ENCODE data around the gene GBP1. TPM values are rescaled to one million over a fixed set of nuclear protein-coding genes. Genes with fewer than 3 reads are reported as not detected.

GBP1 gene, protein sequence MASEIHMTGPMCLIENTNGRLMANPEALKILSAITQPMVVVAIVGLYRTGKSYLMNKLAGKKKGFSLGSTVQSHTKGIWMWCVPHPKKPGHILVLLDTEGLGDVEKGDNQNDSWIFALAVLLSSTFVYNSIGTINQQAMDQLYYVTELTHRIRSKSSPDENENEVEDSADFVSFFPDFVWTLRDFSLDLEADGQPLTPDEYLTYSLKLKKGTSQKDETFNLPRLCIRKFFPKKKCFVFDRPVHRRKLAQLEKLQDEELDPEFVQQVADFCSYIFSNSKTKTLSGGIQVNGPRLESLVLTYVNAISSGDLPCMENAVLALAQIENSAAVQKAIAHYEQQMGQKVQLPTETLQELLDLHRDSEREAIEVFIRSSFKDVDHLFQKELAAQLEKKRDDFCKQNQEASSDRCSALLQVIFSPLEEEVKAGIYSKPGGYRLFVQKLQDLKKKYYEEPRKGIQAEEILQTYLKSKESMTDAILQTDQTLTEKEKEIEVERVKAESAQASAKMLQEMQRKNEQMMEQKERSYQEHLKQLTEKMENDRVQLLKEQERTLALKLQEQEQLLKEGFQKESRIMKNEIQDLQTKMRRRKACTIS
- 19.9 and 22.8 TPM in 2 replicates for total RNA-seq

DNA sequence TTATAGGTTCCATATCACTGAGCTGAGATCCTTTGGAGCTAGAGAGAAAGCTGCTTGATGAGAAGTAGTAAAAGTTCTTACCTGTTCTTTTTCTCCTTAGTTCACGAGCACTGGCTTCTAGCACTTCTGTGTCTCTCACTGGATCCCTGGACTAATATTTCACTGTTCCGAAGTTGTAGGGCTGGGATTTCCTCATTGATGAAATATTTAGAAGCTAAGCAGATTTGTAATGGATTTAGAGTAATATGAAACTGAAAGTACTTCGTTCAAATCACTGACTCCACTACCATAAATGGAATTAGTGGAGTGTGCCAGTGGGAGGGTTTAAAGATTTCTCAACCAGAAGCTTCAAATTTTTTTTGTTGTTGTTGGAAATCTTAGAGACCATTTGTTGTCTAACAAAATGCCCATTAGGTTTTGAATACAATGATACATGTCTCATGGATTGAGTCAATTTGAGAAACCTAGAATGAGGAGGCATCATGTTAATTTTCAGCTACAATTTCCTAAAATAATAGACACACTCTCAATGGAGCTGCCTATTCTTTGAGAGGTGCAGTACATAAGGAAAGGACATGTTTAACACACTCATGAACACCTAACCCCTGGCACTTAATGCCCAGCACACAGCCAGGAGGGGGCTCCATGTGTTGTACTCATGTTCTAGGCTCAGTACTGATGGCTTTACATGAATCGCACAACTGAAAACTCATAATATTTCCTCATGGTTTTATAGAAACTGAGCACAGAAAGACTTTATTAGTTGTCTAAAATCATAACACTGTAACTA, at the start of gene GBP1:
Gene GBP1, minus strand, starts transcription at position 130 of the 790 bp plus-strand sequence. CDS start 1,974 bp downstream, outside the sequence.

DNA sequence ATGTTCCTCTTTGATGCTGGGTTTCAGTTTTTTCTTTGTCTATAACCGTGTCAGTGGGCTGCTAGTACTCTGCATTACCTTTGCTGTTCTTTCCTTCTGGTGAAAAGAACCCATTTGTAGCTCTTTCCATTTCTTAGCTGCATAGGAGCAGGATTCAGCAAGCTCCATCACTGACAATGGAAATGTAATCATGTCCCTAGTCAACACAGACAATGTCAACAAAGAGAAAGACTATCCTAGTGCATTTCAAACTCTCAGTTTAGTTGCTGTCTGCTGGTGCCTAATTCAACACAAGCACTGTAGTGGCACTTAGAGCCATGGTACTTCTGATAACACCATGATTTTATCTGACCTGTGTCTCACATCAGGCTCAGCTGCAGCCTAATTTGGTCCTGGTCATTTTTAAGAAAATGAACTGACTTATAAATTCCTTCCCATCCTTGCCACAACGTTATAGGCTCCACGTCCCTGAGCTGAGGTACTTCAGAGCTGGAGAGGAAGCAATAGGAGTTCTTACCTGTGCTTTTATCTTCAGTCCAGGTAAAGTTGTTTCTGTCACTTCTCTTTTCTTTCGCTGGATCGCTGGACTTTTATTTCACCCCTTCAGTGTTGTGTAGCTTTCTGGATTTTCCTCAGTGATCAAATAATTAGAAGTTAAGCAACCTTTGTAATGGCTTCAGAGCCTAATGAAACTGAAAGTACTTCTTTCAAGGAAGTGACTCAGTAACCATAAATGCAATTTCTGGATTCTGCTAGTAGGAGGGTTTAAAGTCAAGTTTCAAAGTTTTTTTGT, 42.6 kb downstream of the GBP1 start, which contains the start of gene GBP3:
Gene GBP3, minus strand, starts transcription at position 700 of the 793 bp plus-strand sequence. CDS start 2,145 bp downstream, outside the sequence.

Other genes with a start within 250 kb of the GBP1 start
- gene GTF2B, start 173.6 kb downstream of the GBP1 start, total RNA-seq, result 22.6 and 25.4 TPM in 2 replicates
- 18.6 and 25.9 TPM in 2 replicates for gene KYAT3, start 72.6 kb downstream of the GBP1 start, total RNA-seq
- gene RBMXL1, start 72.6 kb downstream of the GBP1 start, total RNA-seq, result 4.2 and 4.4 TPM in 2 replicates
- 9.8 and 16.1 TPM in 2 replicates for gene GBP3, start 42.3 kb downstream of the GBP1 start, total RNA-seq
- gene GBP2, start 60.9 kb upstream of the GBP1 start, total RNA-seq, result 0.49 and 3.5 TPM in 2 replicates
- not detected in 2 replicates for gene GBP7, start 110.8 kb upstream of the GBP1 start, total RNA-seq
- 0.13 TPM in 1 of 2 replicates, not detected in the other for gene GBP4, start 133.7 kb upstream of the GBP1 start, total RNA-seq
- gene GBP5, start 207.7 kb upstream of the GBP1 start, total RNA-seq, result not detected in 2 replicates

All from mesangial cell (primary cell).